Neural crest cell (in vitro differentiated cells): ENCODE measurements around the gene LRRN2. TPM values are rescaled to one million over a fixed set of nuclear protein-coding genes. Genes with fewer than 3 reads are reported as not detected.
"Not testable (repeated sequence)": the region's sequence is repeated elsewhere in the genome, so short reads cannot be mapped to it uniquely, and the experiment has no call there.

Experiments
- DNase-seq: peaks from one replicate; pipeline ENCODE4 v3.0.0; 2021; ENCODE audit warnings: low read depth, mixed read lengths, low spot score
- H3K27ac Mint-ChIP-seq: one replicate; pipeline ENCODE4 v1.8.0; 2021; ENCODE audit warnings: mild to moderate bottlenecking, mixed read lengths; ENCODE audit not compliant: unreplicated experiment
- H3K27me3 Mint-ChIP-seq: 2 replicates; pipeline ENCODE4 v1.8.0; 2021; ENCODE audit warnings: low read depth, mild to moderate bottlenecking, mixed read lengths
- H3K36me3 Mint-ChIP-seq: 2 replicates; pipeline ENCODE4 v1.8.0; 2021; ENCODE audit warnings: low read depth, mild to moderate bottlenecking, mixed read lengths
- H3K4me1 Mint-ChIP-seq: 2 replicates; pipeline ENCODE4 v1.8.0; 2021; ENCODE audit warnings: mixed read lengths
- H3K4me3 Mint-ChIP-seq: one replicate; pipeline ENCODE4 v1.8.0; 2021; ENCODE audit warnings: mild to moderate bottlenecking, mixed read lengths
- H3K9me3 Mint-ChIP-seq: 2 replicates; pipeline ENCODE4 v1.8.0; 2021; ENCODE audit warnings: mixed read lengths
- total RNA-seq: library from RNA; stranded (reverse); gene quantifications from 2 replicates; pipeline ENCODE4 v1.2.1, GENCODE V29; 2021
- TF ChIP-seq, protein P1 (sequence below): fragments of 200-600 bp; sonication (generic); conservative IDR thresholded peaks from 2 replicates; pipeline ENCODE4 v1.5.0; 2021; ENCODE audit warnings: antibody characterized with exemption, mild to moderate bottlenecking

Gene LRRN2
- total RNA-seq, 1 donor from 2014 or later = 5.0 TPM

DNA sequence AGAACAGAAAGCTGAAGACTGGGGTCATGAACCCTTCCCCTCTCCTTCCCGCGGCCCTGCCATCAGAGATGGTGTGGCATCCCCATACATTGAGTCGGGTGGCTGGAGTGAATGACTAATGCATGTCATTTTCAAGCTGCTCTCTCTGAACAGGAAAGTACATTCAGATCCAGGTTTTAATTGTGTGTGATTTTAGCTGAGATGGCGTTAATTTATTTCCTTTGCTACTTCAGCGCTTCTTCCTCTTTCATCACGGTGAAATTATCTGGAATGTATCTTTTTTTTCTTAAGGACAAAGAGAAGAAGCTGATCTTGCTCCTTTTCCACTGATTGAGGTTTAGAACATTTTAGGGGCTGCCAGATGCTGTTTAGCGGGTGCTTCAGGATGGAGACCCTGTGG, 8.6 kb upstream of the LRRN2 start:
- Mint-ChIP-seq H3K27ac (peak overlapping the region; percentile 1), H3K27me3 (peaks cover 6% of the 10 kb centered on the region)
- no peak for DNase-seq

DNA sequence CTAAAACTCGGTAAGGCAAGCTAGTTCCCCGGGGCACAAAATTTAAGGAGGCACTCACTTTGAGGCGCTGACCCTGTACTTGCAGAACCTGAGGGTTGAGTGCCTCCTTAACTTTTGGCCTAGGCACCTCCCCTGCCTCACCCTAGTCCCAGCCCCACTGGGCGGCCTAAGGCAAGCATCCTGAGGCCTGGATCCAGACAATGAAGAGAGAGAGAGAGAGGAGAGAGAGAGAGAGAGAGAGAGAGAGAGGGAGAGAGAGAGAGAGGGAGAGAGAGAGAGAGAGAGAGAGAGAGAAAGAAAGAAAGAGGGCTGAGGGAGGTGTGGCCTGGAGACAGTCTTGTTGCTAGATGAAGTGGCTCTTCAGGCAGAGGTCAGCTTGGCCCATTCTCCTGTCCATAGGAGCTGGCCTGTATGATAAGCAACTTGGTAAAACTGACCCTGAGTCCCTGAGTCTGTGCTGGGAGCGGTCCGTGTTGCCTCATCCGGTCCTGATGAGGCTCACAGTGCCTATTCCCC, 7.4 kb upstream of the LRRN2 start:
- H3K9me3 Mint-ChIP-seq = peaks cover 2% of the 10 kb centered on the region
- DNase-seq = no peak
- peaks cover 7% of the 10 kb centered on the region for H3K27me3 Mint-ChIP-seq
- no peaks in the 10 kb centered on the region for H3K36me3 Mint-ChIP-seq
- TF ChIP-seq, protein P1, sequence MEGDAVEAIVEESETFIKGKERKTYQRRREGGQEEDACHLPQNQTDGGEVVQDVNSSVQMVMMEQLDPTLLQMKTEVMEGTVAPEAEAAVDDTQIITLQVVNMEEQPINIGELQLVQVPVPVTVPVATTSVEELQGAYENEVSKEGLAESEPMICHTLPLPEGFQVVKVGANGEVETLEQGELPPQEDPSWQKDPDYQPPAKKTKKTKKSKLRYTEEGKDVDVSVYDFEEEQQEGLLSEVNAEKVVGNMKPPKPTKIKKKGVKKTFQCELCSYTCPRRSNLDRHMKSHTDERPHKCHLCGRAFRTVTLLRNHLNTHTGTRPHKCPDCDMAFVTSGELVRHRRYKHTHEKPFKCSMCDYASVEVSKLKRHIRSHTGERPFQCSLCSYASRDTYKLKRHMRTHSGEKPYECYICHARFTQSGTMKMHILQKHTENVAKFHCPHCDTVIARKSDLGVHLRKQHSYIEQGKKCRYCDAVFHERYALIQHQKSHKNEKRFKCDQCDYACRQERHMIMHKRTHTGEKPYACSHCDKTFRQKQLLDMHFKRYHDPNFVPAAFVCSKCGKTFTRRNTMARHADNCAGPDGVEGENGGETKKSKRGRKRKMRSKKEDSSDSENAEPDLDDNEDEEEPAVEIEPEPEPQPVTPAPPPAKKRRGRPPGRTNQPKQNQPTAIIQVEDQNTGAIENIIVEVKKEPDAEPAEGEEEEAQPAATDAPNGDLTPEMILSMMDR = no peak
- no peak overlapping the region for H3K27ac Mint-ChIP-seq
- H3K4me1 Mint-ChIP-seq = peaks cover 25% of the 10 kb centered on the region
- no peak overlapping the region for H3K4me3 Mint-ChIP-seq

More for the DNA sequence above, 8.6 kb upstream of the LRRN2 start:
- TF ChIP-seq, protein P1 = no peak
- H3K4me3 Mint-ChIP-seq = no peak overlapping the region
- H3K36me3 Mint-ChIP-seq = no peaks in the 10 kb centered on the region
- H3K4me1 Mint-ChIP-seq = peaks cover 25% of the 10 kb centered on the region
- peaks cover 2% of the 10 kb centered on the region for H3K9me3 Mint-ChIP-seq

DNA sequence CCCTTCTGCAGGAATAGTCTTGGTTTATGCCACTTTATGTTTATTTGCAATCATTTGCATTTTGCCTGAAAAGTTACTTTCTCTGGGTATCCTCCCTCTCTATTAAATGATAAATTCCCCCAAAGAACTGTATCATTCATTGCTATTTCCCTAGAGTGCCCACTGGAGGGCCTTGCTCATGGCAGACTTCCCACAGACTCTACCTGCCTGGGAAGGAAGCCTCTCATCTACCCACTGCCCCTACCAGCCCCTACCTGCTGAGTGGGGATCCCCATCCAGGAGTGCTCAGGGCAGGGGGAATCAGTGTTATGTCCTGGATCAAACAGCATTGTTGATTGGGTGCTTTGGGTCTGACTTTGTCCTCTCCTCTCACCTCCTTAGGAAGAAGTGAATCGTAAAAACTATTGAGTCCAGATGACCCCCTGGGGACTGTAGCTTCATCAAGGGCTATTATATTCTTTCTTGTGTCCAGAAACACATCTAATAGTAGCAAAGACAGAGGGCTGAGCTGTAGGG, 6.8 kb upstream of the LRRN2 start:
- H3K4me3 Mint-ChIP-seq = no peak overlapping the region
- peaks cover 12% of the 10 kb centered on the region for H3K27me3 Mint-ChIP-seq
- peaks cover 25% of the 10 kb centered on the region for H3K4me1 Mint-ChIP-seq
- H3K36me3 Mint-ChIP-seq = no peaks in the 10 kb centered on the region
- H3K9me3 Mint-ChIP-seq = peaks cover 2% of the 10 kb centered on the region
- no peak overlapping the region for H3K27ac Mint-ChIP-seq
- no peak for DNase-seq
- TF ChIP-seq, protein P1 = peak; percentile 13

DNA sequence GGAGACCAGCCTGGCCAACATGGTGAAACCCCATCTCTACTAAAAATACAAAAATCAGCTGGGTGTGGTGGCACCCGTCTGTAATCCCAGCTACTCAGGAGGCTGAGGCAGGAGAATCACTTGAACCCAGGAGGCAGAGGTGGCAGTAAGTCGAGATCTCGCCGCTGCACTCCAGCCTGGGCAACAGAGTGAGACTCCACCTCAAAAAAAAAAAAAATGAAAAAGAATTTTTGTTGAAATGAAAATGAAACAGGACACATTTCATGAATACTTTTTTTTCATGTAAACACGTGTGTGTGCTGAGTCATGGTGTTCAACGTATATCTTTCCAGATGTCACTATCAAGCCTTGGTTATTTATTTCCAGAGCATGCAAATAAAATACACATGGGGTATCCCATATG, 5.8 kb upstream of the LRRN2 start:
- not testable (repeated sequence) for H3K9me3 Mint-ChIP-seq, H3K27ac Mint-ChIP-seq, H3K36me3 Mint-ChIP-seq, DNase-seq, H3K4me3 Mint-ChIP-seq
- H3K27me3 Mint-ChIP-seq = peaks cover 22% of the 10 kb centered on the region
- peaks cover 25% of the 10 kb centered on the region for H3K4me1 Mint-ChIP-seq

DNA sequence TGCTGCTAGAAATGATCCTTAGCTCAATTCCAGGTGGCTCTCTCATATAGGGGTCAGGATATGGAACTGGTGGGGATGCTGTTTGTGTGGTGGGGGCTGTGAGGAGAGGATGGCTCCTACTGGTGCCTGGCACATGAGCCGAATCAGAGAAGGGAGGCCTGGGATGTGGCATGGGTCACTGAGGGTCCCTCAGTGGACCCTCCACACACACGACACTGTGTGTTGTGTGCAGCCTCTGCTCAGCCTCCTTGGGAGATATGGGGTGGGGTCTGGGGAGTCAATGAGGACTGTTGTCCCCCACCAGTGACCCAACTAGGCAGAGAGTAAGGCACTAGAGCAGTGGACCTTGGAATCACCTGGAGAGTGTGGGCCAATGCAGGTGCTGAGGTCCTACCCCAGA, 3.2 kb upstream of the LRRN2 start:
- H3K9me3 Mint-ChIP-seq = no peaks in the 10 kb centered on the region
- peaks cover 40% of the 10 kb centered on the region for H3K27me3 Mint-ChIP-seq
- peaks cover 21% of the 10 kb centered on the region for H3K4me1 Mint-ChIP-seq
- H3K36me3 Mint-ChIP-seq = no peaks in the 10 kb centered on the region
- H3K4me3 Mint-ChIP-seq = no peak overlapping the region
- H3K27ac Mint-ChIP-seq = no peak overlapping the region
- no peak for DNase-seq
- TF ChIP-seq, protein P1 = no peak

DNA sequence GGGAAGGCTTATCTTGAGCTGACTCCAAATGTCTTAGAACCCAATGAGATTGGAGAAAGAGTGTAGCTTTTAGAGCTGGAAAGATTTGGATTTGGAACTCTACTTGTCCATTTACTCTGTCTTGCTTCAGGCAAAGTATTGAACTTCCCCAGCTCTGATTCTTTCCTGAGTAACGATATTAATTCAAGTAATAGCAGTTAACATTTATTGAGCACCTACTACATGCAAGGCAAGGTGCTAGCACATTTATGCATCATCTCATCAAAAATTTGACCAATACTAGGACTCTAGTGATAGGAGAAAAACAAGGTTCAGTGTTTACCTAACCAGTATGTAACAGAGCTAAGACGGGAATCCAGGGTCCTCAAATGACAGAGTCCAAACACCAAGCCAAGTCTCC, 2.5 kb upstream of the LRRN2 start:
- H3K27ac Mint-ChIP-seq = no peak overlapping the region
- no peaks in the 10 kb centered on the region for H3K9me3 Mint-ChIP-seq
- no peaks in the 10 kb centered on the region for H3K36me3 Mint-ChIP-seq
- no peak for DNase-seq
- H3K4me1 Mint-ChIP-seq = peaks cover 14% of the 10 kb centered on the region
- peaks cover 47% of the 10 kb centered on the region for H3K27me3 Mint-ChIP-seq
- no peak overlapping the region for H3K4me3 Mint-ChIP-seq
- TF ChIP-seq, protein P1 = no peak
